ENCODE results near the gene IFNA8.
"Not testable (repeated sequence)": the region's sequence is repeated elsewhere in the genome, so short reads cannot be mapped to it uniquely, and the experiment has no call there.

DNA sequence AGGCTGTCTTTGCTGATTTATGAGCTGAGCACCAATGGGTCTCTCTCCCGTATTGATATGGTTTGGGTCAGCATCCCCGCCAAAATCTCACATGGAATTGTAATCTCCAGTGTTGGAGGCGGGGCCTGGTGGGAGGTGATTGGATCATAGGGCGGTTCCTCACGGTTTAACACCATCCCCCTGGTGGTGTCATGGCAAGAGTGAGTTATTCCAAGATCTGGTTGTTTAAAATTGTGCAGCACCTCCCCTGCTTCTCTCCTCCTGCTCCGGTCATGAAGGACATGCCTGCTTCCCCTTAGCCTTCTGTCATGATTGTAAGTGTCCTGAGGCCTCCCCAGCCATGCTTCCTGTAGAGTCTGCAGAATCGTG is 26.1 kb downstream of the IFNA8 start:
- not testable (repeated sequence) for TF ChIP-seq POLR2A, TAF1, POLR2AphosphoS5 (IDR thresholded peaks at IDR 0.05; ENCODE audit: low read depth, low read length)
